Measurements from ENCODE around the gene FIBCD1.

Gene FIBCD1

DNA sequence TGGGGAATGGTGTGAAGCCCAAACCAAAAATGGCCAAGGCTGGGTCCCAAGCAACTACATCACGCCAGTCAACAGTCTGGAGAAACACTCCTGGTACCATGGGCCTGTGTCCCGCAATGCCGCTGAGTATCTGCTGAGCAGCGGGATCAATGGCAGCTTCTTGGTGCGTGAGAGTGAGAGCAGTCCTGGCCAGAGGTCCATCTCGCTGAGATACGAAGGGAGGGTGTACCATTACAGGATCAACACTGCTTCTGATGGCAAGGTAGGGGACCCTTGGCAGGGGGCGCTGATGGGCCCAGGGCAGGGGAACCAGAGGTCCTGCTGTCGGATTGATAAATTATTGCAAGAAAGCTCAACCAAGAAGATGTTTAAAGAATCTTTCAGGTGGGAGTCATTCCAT lies 84.2 kb downstream of the FIBCD1 start:
- DNase-seq, result no peak

DNA sequence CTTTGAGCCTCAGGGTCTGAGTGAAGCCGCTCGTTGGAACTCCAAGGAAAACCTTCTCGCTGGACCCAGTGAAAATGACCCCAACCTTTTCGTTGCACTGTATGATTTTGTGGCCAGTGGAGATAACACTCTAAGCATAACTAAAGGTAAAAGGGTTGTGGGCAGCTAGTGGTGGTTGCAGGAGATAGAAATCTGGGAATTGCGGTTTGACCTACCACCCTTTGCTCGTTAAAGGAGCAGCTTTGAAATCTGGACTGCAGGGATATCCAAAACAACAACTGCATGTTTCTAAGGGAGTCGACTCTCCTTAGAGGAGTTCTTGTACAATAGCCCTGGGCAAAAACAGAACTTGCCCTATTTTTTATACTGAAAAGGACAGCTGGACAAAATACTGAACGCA lies 85.0 kb downstream of the FIBCD1 start:
- no peak for DNase-seq

DNA sequence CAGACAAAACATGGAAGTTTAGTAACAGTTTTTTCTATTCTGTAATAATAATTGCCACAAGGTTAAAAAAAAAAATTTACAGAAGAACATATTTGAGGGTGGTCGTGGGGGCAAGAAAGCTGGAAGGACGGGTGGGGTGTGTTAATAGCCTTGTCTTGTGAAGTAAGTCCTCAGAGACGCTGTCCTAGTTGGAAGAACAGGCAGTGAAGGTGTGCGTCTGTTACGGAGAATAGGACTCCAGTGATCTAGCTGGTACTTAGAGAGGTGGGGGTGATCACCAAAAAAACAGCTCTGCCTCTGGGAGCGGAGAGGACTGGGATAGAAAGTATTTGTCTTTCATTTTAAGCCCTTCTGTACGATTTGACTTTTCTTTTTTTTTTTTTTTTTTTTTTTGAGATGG lies 86.2 kb downstream of the FIBCD1 start:
- no peak for DNase-seq
